ENCODE data around the gene AGK.

AGK gene

GRCh38 chr7:141585592-141586510 lies 34.6 kb downstream of the AGK start:
- DNase-seq (ENCODE audit: extremely low read depth in 1 of 2, low read depth in 1 of 2) = no peak

- no peak for DNase-seq (ENCODE audit: extremely low read depth in 1 of 2, low read depth in 1 of 2)
These were observed 35.7 kb downstream of the AGK start for GRCh38 chr7:141586878-141587277.

- no peak for DNase-seq (ENCODE audit: extremely low read depth in 1 of 2, low read depth in 1 of 2)
These were observed 36.1 kb downstream of the AGK start for GRCh38 chr7:141587304-141587703.

- DNase-seq (ENCODE audit: extremely low read depth in 1 of 2, low read depth in 1 of 2) = no peak
These were observed 37.7 kb downstream of the AGK start for GRCh38 chr7:141588912-141589311.

- DNase-seq (ENCODE audit: extremely low read depth in 1 of 2, low read depth in 1 of 2) = no peak
These were observed 38.9 kb downstream of the AGK start for GRCh38 chr7:141590071-141590470.

GRCh38 chr7:141590666-141591065 lies 39.5 kb downstream of the AGK start:
- DNase-seq (ENCODE audit: extremely low read depth in 1 of 2, low read depth in 1 of 2) = no peak

- no peak for DNase-seq (ENCODE audit: extremely low read depth in 1 of 2, low read depth in 1 of 2)
These were observed 41.9 kb downstream of the AGK start for GRCh38 chr7:141593134-141593533.

GRCh38 chr7:141597966-141598365 lies 46.8 kb downstream of the AGK start:
- no peak for DNase-seq (ENCODE audit: extremely low read depth in 1 of 2, low read depth in 1 of 2)

- no peak for DNase-seq (ENCODE audit: extremely low read depth in 1 of 2, low read depth in 1 of 2)
These were observed 47.2 kb downstream of the AGK start for GRCh38 chr7:141598408-141598807.

GRCh38 chr7:141600168-141601006 lies 49.2 kb downstream of the AGK start:
- DNase-seq (ENCODE audit: extremely low read depth in 1 of 2, low read depth in 1 of 2) = no peak

- DNase-seq (ENCODE audit: extremely low read depth in 1 of 2, low read depth in 1 of 2) = no peak
These were observed 58.4 kb downstream of the AGK start for GRCh38 chr7:141609576-141609975.

GRCh38 chr7:141610671-141611070 lies 59.5 kb downstream of the AGK start:
- DNase-seq (ENCODE audit: extremely low read depth in 1 of 2, low read depth in 1 of 2) = no peak

- no peak for DNase-seq (ENCODE audit: extremely low read depth in 1 of 2, low read depth in 1 of 2)
These were observed 61.7 kb downstream of the AGK start for GRCh38 chr7:141612861-141613260.

GRCh38 chr7:141617280-141617679 lies 66.1 kb downstream of the AGK start:
- no peak for DNase-seq (ENCODE audit: extremely low read depth in 1 of 2, low read depth in 1 of 2)

GRCh38 chr7:141619745-141620144 lies 68.5 kb downstream of the AGK start:
- DNase-seq (ENCODE audit: extremely low read depth in 1 of 2, low read depth in 1 of 2) = no peak

GRCh38 chr7:141624763-141625162 lies 73.6 kb downstream of the AGK start:
- no peak for DNase-seq (ENCODE audit: extremely low read depth in 1 of 2, low read depth in 1 of 2)

- DNase-seq (ENCODE audit: extremely low read depth in 1 of 2, low read depth in 1 of 2) = no peak
These were observed 79.4 kb downstream of the AGK start for GRCh38 chr7:141630621-141631020.

- DNase-seq (ENCODE audit: extremely low read depth in 1 of 2, low read depth in 1 of 2) = no peak
These were observed 80.3 kb downstream of the AGK start for GRCh38 chr7:141631525-141631924.

GRCh38 chr7:141634065-141634464 lies 82.9 kb downstream of the AGK start:
- DNase-seq (ENCODE audit: extremely low read depth in 1 of 2, low read depth in 1 of 2) = no peak

- no peak for DNase-seq (ENCODE audit: extremely low read depth in 1 of 2, low read depth in 1 of 2)
These were observed 84.8 kb downstream of the AGK start for GRCh38 chr7:141636053-141636452.

GRCh38 chr7:141640239-141640840 lies 89.1 kb downstream of the AGK start:
- DNase-seq (ENCODE audit: extremely low read depth in 1 of 2, low read depth in 1 of 2) = no peak
